GM21528 (cell line): Measurements from ENCODE around the gene DYNC2H1.
"Not testable (repeated sequence)": the region's sequence is repeated elsewhere in the genome, so short reads cannot be mapped to it uniquely, and the experiment has no call there.

Experiments
- ATAC-seq: cut with Tn5 transposase; IDR thresholded peaks from one replicate; pipeline ENCODE4 v1.9.1; 2021; ENCODE audit warnings: mild to moderate bottlenecking, moderate library complexity; ENCODE audit not compliant: unreplicated experiment, low FRiP score

The DYNC2H1 gene

DNA sequence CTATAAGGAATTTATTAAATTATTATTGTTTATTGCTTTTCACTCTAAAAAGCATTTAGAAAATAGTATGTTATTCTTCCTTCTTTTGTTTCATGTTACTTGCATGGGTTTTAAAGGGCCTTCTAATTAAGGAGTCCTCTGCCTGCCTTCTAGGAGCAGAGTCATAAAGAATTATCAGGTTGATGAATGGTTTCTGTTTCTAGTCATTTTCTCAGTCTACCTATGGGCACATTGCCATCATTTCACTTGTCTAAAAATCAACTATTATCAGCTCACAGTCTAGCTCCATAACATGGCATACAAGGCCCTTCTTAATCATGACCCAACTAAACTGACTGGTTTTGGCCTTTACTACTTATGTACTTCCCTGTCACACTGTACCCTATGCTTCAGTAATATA is 16.2 kb downstream of the DYNC2H1 start:
- ATAC-seq: no peak

DNA sequence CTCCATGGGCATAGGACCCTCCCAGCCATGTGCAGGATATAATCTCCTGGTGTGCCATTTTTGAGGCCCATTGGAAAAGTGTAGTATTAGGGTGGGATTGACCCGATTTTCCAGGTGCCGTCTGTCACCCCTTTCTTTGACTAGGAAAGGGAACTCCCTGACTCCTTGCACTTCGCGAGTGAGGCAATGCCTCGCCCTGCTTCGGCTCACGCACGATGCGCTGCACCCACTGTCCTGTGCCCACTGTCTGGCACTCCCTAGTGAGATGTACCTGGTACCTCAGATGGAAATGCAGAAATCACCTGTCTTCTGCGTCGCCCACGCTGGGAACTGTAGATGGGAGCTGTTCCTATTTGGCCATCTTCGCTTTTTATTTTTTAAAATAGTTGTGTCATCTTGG is 32.8 kb downstream of the DYNC2H1 start:
- ATAC-seq: not testable (repeated sequence)

DNA sequence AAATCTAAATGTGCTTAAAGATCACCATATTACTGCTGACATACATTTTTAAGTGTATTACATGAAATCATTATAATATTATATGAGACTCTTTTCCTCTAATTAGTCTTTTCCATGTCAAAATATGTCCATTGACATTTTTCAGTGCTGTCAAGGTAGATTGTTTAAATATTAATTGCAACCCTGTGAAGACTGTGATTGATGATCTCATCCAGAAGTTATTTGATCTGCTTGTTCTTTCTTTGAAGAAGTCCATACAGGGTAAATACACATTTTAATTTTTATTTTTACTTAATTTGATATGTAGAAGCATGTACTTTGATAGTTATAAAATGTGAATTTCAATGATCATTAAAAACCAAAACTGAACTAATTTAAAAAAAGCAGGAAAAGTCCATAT is 38.4 kb downstream of the DYNC2H1 start:
- no peak for ATAC-seq

DNA sequence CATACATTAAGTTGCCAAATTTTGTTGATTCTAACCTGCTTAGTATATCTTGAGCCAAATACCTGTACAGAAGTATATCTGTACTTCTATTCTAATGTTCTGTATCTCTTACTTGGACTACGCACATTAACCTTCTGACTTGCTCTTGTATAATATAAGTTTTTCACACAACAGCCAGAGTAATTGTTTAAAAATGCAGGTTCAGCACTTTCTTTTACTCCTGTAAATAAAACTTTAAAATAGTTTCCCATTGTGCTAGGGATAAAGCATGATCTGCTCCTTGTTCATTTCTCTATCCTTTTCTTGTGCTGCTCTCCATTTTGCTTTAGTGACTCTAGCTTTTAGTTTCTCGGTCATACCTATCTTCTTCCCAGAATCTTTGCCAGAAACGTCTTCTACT is 48.3 kb downstream of the DYNC2H1 start:
- ATAC-seq: no peak

DNA sequence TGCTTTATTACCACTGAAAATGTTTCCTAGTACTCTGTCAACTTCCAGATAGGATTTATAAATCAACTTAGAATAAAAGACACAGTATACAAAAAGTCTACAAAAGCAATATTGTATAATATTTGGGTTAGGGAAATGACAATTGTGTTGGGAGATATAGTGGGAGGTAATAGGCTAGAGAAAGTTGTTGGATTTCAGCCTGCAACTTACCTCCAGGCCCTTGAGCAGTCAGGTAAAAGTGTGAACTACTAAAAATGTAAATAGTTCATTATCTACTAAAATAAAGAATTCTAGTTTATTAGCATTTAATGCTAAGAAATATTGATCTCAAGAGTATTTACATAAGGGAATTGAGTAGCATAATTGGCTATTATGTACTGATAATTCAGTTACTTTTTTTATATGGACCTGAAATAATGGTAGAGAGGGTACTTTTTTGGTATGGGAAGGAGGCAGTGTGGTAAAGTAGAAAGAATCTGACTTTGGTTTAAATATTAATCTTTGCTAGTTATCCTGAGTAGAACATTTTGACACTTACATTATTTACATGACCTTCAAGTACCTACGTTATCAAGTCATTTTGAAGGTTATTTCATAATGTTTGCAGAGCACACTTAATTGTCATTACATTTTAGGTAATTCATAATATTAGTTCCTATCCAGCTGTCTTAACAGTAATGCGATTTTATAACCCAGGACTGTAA is 55.0 kb downstream of the DYNC2H1 start:
- ATAC-seq: no peak

DNA sequence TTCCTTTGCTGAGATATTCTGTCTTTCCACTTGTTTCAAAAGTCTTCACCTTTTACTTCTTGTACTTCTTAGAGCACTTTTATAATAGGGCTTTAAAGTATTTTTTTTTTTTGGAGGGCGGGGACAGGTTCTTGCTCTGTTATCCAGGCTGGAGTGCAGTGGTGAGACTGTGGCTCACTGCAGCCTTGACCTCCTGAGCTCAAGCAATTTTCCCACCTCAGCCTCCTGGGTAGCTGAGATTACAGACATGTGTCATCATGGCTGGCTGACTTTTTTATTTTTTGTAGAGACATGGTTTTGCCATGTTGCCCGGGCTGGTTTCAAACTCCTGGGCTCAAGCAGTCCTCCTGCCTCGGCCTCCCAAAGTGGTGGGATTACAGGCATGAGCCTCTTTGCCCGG is 57.9 kb downstream of the DYNC2H1 start:
- no peak for ATAC-seq

DNA sequence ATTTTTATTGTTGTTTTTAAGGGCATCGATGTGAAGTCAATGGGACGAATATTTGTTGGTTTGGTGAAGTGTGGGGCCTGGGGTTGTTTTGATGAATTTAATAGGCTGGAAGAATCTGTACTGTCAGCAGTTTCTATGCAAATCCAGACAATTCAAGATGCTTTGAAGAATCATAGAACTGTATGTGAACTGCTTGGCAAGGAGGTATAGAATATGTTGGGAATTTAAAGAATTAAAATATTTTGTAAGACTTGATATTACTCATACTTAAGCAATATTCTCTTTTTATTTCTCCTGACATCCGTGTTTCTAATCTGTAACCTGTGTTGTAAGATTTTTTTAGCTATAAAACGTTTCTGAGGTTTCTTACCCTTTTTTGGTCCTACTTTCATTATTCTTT is 61.6 kb downstream of the DYNC2H1 start:
- no peak for ATAC-seq

DNA sequence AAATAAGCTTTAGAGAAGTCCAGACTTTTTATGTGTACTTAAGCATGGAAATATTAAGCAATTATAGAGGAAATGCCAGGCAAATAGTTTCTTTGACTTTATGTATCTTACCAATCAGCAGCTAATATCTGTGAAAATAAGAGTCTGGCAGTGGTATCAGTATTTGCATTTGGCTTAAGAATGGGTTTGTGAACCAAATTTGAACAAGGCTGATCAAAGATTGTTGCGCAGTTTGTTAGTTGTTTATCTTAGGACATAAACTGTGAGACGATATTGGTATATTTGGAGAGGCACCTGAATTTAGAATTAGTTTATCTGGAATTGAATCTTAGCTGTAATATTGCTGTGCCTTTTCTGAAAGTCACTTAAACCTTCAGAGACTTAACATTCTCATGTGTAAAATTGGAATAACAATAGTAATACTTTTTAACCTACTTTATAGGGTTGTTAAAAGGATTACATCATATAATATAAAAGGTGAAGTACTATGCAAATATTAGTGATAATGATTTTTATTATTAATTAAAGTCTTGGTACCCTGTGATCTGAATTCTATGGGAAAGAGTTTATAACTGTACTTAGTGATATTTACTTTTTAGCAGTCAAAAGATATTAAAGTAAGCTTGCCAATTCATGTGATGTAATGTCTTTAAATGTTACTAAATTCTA is 66.4 kb downstream of the DYNC2H1 start:
- ATAC-seq: no peak

DNA sequence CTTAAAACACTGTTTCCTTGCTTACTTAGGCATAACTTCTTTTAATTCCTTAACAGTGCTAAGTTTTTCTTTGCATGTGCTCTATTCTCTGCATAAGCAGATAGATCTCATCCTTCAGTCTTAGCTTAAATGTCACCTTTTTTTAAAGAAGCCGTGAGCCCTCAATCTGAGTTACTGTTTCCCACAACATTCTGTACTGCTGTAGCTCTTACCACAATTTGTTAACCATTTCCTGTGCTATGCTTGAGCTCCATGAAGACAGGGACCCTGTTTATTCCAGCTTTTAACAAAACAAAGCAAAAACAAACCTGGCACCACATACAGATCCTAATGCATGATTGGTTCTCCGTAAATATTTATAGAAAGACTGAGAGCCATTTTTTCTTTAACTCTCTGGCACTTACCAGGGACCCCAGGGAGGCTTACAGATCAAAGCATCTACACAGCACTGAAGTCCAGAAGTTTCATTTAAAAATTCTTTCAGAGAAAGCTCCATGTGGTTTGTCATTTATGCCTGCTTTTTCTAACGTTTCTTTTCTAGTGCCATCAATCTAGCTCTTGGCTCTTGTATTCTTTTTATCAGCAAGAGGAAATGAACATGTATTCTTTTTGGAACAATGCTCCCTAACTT is 74.9 kb downstream of the DYNC2H1 start:
- ATAC-seq: no peak

DNA sequence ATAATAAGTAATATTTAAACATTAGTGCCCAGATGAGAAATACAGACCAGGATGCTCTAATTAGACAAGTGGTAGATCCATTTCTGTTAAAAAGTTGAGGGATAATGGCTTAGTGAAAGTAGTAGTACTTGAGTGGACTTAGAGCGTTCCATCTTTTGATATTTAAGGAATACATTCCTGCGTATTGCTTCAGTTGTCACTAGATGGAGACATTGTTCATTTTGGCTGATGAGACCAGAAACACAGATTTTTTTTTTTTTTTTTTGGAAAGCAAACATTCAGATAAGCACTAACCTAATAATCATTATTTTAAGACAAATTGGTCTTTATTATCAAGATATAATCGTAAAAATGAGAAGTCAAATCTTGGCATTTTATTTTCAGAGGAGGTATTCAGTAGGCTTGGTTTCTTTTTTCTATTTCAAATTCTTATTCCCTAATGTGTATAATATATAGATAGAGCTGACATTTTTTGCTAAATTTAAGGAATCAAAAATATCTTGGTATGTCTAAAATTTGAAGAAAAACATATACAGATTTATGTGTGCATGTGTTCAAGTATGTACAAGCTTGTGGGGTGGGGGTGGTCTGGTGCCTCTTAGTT is 92.9 kb downstream of the DYNC2H1 start:
- no peak for ATAC-seq

DNA sequence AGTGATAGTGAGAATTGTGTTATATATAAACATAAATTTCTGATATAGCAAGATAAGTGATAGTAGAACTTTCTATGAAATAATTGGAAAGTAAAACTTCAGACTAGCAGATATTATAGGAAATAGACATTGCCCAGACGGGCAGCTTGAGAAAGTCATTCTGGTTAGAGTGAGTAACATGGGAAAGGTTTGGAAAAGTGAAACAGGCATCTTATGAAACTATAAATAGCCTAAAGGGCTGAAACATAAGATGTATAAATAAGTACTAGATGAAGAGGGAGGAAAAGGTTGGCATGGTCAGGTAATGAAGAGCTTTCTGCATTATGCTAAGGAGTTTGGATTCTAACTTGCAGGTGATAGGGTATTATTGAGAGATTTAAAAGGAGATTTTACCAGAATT is 101.3 kb downstream of the DYNC2H1 start:
- ATAC-seq: no peak

DNA sequence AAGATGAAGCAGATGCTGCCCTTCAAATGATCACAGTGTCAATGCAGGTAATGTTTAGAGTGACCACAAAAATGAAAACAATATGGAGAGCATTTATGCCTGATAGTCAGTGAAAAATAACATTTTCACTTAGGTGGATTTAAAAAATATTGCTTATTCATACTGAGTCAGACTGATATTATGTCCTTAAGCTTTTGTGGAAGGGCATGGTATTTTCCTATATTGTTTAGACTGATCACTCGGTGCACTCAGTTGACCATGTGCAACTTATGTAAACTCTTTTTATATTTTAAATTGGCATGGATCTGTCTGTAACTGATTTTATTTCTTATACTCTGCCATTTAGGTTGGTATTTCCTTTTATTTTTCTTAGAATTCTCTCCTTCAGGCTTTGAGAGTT is 106.6 kb downstream of the DYNC2H1 start:
- ATAC-seq: no peak

DNA sequence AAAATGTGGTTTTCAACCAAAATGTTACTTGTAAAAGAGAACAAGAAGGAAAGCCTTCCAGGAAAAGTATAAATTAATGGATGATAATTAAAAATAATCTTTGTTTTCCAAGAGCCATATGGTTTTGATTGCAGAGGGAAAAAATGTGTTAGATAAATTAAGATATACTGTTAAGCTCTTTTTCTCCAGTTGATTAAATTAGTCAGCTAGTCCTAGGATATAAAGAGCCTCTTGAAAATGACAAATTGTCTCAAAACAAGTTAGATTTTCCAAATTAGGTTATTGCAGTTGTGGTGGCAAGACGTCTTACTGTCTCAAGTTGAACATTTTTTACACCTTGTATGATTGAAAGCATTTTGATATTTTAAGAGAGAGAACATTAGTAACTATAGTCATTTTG is 110.9 kb downstream of the DYNC2H1 start:
- ATAC-seq: no peak

DNA sequence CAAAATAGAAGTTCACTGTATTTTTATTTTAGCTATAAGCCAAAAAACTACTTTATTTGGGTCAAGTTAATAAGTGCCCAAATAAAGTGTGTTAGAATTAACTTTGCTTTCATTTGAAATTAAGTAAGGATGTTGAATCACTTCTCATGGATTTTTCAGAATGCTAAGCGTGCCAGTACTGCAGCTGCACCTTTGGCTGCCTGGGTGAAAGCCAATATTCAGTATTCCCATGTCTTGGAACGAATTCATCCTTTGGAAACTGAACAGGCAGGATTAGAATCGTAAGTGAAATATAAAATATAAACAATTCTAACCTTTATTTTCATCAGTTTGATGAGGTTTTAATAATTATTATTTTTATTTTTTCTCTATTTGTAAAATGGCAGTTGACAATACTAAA is 113.6 kb downstream of the DYNC2H1 start:
- no peak for ATAC-seq

DNA sequence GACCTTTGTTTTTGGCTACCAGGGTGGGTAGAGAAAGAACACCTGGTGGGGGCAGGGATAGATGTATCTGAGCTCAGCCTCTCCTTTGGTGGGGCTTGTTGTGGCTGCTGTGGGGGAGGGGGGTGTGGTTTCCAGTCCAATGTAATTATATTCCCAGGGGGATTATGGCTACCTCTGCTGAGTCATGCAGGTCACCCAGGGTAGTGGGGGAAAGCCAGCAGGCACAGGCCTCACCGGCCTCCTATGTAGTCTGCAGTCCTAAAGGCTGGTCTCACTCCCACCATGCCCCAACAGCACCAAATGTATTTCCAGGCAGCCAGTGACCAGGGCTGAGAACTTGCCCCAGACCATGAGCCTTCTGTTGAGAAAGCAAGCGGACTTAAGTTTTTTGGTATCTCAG is 119.6 kb downstream of the DYNC2H1 start:
- no peak for ATAC-seq

DNA sequence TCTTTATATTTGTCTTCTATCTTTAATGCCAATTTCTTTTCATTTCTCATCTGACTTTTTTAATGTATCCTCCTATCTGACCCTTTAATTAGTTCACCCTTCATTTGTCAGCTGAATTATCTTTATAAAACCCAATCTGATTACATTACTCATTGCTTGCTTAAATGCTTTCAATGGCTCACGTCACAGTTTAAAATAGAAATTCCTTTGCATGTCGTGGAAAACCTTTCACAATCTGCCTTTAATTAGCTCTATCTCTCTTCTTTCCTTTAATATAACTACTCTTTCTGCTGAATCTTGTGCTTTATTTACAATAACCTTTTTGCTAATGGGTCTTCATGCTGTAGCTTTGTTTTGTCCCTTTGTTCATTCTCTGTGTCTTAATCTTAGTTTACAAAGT is 125.7 kb downstream of the DYNC2H1 start:
- no peak for ATAC-seq

DNA sequence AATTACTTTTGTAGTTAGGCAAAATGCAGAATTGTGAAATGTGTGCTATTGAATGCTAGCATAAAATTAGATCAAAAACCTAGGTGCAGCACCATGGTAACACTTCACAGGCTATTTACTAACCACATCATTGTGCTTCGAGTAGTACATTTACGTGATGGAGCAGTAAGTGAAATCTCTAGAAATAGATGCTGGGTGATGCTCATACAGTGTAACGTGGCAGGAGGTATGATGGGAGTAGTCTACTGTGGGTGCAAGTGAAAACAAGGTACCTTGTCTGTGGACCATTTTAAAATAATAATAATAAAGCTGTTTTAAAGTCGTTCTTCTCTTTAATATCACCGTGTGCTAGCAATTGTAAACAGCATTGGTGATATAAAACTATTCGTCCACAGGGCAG is 132.3 kb downstream of the DYNC2H1 start:
- no peak for ATAC-seq

DNA sequence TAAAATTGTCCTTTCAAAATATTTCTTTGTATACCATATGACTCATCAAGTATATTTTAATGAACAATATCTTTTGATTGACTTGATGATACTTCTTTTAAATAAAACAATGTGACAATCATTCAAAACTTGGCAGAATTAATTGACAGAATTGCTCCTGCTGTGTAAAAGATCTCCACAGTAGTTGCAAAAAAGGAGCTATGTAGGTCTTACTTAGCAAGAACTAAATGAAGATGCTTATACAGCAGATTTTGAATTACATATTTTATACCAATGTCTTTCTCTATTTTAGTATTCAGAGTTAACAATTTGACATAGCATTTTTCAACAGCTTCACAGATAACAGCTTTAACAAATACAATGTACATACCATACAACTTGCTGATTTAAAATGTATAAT is 144.9 kb downstream of the DYNC2H1 start:
- no peak for ATAC-seq

DNA sequence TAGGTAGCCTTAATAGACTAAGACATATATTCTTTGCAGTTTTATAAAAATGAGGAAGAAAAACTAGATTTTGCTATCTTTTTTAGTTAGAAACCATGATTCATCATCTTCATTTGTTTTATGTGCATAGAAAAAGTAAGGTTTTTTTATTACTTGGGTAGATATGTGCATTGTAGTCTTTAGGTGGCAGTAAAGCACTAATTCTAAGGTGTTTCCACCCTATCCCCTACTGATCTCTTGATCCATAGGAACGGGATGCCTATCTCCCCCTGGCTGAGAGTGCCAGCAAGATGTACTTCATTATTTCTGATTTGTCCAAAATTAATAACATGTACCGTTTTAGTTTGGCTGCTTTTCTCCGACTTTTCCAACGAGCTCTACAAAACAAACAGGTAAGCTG is 148.1 kb downstream of the DYNC2H1 start:
- ATAC-seq: no peak

DNA sequence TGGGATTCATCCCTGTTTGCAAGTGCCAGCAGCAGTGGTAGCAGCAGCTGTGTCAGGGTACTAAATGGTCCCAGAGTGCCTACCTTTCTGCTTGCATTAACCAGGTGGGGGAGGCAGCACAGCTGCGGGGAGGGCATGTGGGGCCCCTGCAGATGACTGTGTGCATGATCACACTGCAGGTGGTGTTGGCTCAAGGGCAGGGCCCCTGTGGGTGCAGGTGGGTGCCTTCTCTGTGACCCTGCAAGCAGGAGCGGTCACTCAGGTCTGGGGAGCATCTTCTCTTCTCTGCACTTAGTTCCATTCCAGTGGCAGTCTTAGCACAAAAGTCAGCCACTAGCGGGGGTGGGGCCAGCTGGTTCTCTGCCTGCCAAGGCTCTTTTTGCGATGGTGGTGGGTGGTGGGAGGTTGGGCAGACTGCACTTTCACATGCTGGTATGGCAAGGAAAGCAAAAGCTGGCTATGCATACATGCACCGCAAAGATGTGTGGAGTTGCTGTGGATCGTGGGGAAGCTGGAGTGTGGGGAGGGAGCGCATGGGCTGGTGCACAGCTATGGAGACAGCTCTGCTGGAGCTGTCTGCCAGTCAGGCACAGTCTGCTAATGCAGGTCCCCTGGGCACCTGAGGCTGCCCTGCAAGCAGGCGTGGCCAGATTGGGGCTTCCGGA is 157.1 kb downstream of the DYNC2H1 start:
- ATAC-seq: no peak

DNA sequence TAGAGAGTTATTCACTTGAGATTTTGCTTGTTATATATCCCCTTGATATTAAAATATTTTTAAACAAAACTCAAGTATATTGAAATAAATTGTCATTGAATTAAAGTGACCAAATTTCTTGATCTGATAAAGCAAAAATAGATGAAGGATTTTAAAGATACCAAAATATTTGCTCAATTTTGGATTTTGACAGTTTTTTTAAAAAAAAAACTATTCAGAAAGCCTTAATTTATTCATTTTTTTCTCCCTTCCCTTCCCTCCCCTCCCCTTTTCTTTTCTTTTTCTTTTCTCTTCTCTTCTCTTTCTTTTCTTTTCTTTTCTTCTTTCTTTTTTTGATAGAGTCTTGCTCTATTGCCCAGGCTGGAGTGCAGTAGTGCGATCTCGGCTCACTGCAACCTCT is 163.7 kb downstream of the DYNC2H1 start:
- ATAC-seq: no peak
